ENCODE results near the gene CRMP1. TPM values are rescaled to one million over a fixed set of nuclear protein-coding genes. Genes with fewer than 3 reads are reported as not detected.

The CRMP1 gene
- total RNA-seq, 1 experiment from 2014 or later: 134 TPM

GRCh38 chr4:5842456-5842855 lies 50.4 kb downstream of the CRMP1 start (continued):
- no peak for TF ChIP-seq CTCF (IDR thresholded peaks at IDR 0.05)
- no peak for TF ChIP-seq E2F1 (CRISPR knock-in tag; IDR thresholded peaks at IDR 0.05)
- no peak for TF ChIP-seq ERG (CRISPR knock-in tag; IDR thresholded peaks at IDR 0.05)
- no peak for TF ChIP-seq ZNF138 (CRISPR knock-in tag; conservative IDR thresholded peaks at IDR 0.05)
- no peak for TF ChIP-seq MXD4 (CRISPR knock-in tag; IDR thresholded peaks at IDR 0.05; ENCODE audit: borderline replicate concordance)

GRCh38 chr4:5839751-5840674 lies 52.9 kb downstream of the CRMP1 start:
- CTCF ChIA-PET: interaction anchor here (1.1 to 1.6 kb wide), 3 partner anchors 19 to 140 kb away, joined by 3 to 5 read pairs (median 3); no protein-coding TSS in a partner anchor
- TF ChIP-seq ZSCAN18 (CRISPR knock-in tag; IDR thresholded peaks at IDR 0.05): no peak
- TF ChIP-seq NFYB (CRISPR knock-in tag; conservative IDR thresholded peaks at IDR 0.05; ENCODE audit: low read depth): no peak
- no peak for TF ChIP-seq AFF4 (CRISPR knock-in tag; IDR thresholded peaks at IDR 0.05; ENCODE audit: borderline replicate concordance)
- TF ChIP-seq, protein P1, sequence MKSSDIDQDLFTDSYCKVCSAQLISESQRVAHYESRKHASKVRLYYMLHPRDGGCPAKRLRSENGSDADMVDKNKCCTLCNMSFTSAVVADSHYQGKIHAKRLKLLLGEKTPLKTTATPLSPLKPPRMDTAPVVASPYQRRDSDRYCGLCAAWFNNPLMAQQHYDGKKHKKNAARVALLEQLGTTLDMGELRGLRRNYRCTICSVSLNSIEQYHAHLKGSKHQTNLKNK (CRISPR knock-in tag; IDR thresholded peaks at IDR 0.05): no peak
- TF ChIP-seq PRRX2 (CRISPR knock-in tag; IDR thresholded peaks at IDR 0.05): no peak
- no peak for TF ChIP-seq ZNF263 (CRISPR knock-in tag; IDR thresholded peaks at IDR 0.05; ENCODE audit: low read depth)
- no peak for TF ChIP-seq CBFB (CRISPR knock-in tag; IDR thresholded peaks at IDR 0.05; ENCODE audit: low read depth)
- no peak for TF ChIP-seq JAZF1 (CRISPR knock-in tag; IDR thresholded peaks at IDR 0.05)
- no peak for TF ChIP-seq MXD4 (CRISPR knock-in tag; IDR thresholded peaks at IDR 0.05; ENCODE audit: borderline replicate concordance)
- TF ChIP-seq ZNF671 (CRISPR knock-in tag; IDR thresholded peaks at IDR 0.05): no peak
- TF ChIP-seq ZNF396 (CRISPR knock-in tag; IDR thresholded peaks at IDR 0.05; ENCODE audit: borderline replicate concordance): no peak
- TF ChIP-seq, protein P2, sequence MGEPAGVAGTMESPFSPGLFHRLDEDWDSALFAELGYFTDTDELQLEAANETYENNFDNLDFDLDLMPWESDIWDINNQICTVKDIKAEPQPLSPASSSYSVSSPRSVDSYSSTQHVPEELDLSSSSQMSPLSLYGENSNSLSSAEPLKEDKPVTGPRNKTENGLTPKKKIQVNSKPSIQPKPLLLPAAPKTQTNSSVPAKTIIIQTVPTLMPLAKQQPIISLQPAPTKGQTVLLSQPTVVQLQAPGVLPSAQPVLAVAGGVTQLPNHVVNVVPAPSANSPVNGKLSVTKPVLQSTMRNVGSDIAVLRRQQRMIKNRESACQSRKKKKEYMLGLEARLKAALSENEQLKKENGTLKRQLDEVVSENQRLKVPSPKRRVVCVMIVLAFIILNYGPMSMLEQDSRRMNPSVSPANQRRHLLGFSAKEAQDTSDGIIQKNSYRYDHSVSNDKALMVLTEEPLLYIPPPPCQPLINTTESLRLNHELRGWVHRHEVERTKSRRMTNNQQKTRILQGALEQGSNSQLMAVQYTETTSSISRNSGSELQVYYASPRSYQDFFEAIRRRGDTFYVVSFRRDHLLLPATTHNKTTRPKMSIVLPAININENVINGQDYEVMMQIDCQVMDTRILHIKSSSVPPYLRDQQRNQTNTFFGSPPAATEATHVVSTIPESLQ (CRISPR knock-in tag; IDR thresholded peaks at IDR 0.05): no peak
- TF ChIP-seq CDX4 (CRISPR knock-in tag; IDR thresholded peaks at IDR 0.05; ENCODE audit: borderline replicate concordance): no peak

More at GRCh38 chr4:5839751-5840674, 52.9 kb downstream of the CRMP1 start:
- DNase-seq (ENCODE audit: low spot score) (no peak), ATAC-seq (no peak)
- Mint-ChIP-seq H3K4me3 (no peak overlapping the region), H3K9me3 (no peaks in the 10 kb centered on the region), H3K27me3 (ENCODE audit: low read depth) (no peaks in the 10 kb centered on the region), H3K36me3 (peaks cover 69% of the 10 kb centered on the region), H3K4me1 (peaks cover 1% of the 10 kb centered on the region), H3K27ac (no peak overlapping the region)
- POLR2A ChIA-PET: no interaction called here

Measured in WTC11 (cell line).